Neuronal stem cell (in vitro differentiated cells): ENCODE results near the gene SPRED1.

Experiments used
- DNase-seq: peaks from one replicate; pipeline ENCODE4 v3.0.0-alpha.2; 2013; ENCODE audit warnings: low spot score
- H2AFZ ChIP-seq: one replicate; pipeline ENCODE4 v1.6.1; 2013; ENCODE audit warnings: mild to moderate bottlenecking, low read length, inconsistent platforms
- H2AK5ac ChIP-seq: 2 replicates; pipeline ENCODE4 v1.6.1; 2013; ENCODE audit warnings: low read depth, mild to moderate bottlenecking, inconsistent platforms, low read length, moderate library complexity, mixed read lengths
- H2BK120ac ChIP-seq: 2 replicates; pipeline ENCODE4 v1.6.1; 2013; ENCODE audit warnings: low read depth, mild to moderate bottlenecking, inconsistent platforms, low read length, moderate library complexity, mixed read lengths
- H2BK12ac ChIP-seq: one replicate; pipeline ENCODE4 v1.6.1; 2013; ENCODE audit warnings: low read length, inconsistent platforms
- H2BK15ac ChIP-seq: 2 replicates; pipeline ENCODE4 v1.6.1; 2013; ENCODE audit warnings: mild to moderate bottlenecking, low read length, inconsistent platforms, mixed read lengths
- H2BK5ac ChIP-seq: one replicate; pipeline ENCODE4 v1.6.1; 2013; ENCODE audit warnings: inconsistent platforms, mild to moderate bottlenecking, low read length, moderate library complexity
- H3K14ac ChIP-seq: one replicate; pipeline ENCODE4 v1.6.1; 2013; ENCODE audit warnings: low read length, inconsistent platforms
- H3K18ac ChIP-seq: 2 replicates; pipeline ENCODE4 v1.6.1; 2013; ENCODE audit warnings: low read length, inconsistent platforms
- H3K23ac ChIP-seq: 2 replicates; pipeline ENCODE4 v1.6.1; 2013; ENCODE audit warnings: low read depth, mild to moderate bottlenecking, mixed read lengths, low read length, inconsistent platforms; ENCODE audit not compliant: poor library complexity
- H3K27ac ChIP-seq: replicated peaks from 3 replicates; pipeline ENCODE4 v1.5.1; 2013; ENCODE audit warnings: low read length, inconsistent platforms
- H3K27me3 ChIP-seq, 3 experiments: 2 replicates each; pipeline ENCODE4 v1.6.1; 2013; ENCODE audit warnings: low read length in 3 of 3, mild to moderate bottlenecking in 2 of 3, inconsistent platforms in 1 of 3, low read depth in 1 of 3, mixed read lengths in 1 of 3, moderate library complexity in 1 of 3; ENCODE audit not compliant: control insufficient read depth in 3 of 3, insufficient read depth in 3 of 3
- H3K36me3 ChIP-seq, 2 donors: replicated peaks in 1 of 2; 2 replicates each; pipeline ENCODE4 v1.6.1; 2013; ENCODE audit warnings: low read length in 2 of 2; ENCODE audit not compliant: control insufficient read depth in 2 of 2, insufficient read depth in 2 of 2
- H3K4ac ChIP-seq: 2 replicates; pipeline ENCODE4 v1.6.1; 2013; ENCODE audit warnings: inconsistent platforms, mild to moderate bottlenecking, low read length, moderate library complexity
- H3K4me1 ChIP-seq, 2 donors: 1 replicate in 1 of 2; 2 replicates in 1 of 2; pipeline ENCODE4 v1.6.1; 2013; ENCODE audit warnings: low read length in 2 of 2, low read depth in 1 of 2; ENCODE audit not compliant: control insufficient read depth in 2 of 2, insufficient read depth in 1 of 2
- H3K4me2 ChIP-seq: one replicate; pipeline ENCODE4 v1.6.1; 2013; ENCODE audit warnings: mild to moderate bottlenecking, low read length, inconsistent platforms; ENCODE audit not compliant: insufficient read depth, poor library complexity, severe bottlenecking
- H3K4me3 ChIP-seq, 2 donors: 2 replicates each; pipeline ENCODE4 v1.5.1; 2013; ENCODE audit warnings: low read length in 2 of 2, mild to moderate bottlenecking in 2 of 2, inconsistent platforms in 1 of 2, moderate library complexity in 1 of 2
- H3K79me1 ChIP-seq: one replicate; pipeline ENCODE4 v1.6.1; 2013; ENCODE audit warnings: low read depth, mild to moderate bottlenecking, inconsistent platforms, low read length, moderate library complexity
- H3K9ac ChIP-seq: one replicate; pipeline ENCODE4 v1.6.1; 2013; ENCODE audit warnings: mild to moderate bottlenecking, low read depth, low read length, inconsistent platforms; ENCODE audit not compliant: poor library complexity
- H3K9me3 ChIP-seq, 2 donors: replicated peaks in 1 of 2; 2 replicates each; pipeline versions ENCODE3 to v1.6.1; 2013; ENCODE audit warnings: low read length in 2 of 2, mild to moderate bottlenecking in 2 of 2, inconsistent platforms in 1 of 2, low read depth in 1 of 2, mixed read lengths in 1 of 2, moderate library complexity in 1 of 2; ENCODE audit not compliant: control insufficient read depth in 2 of 2, insufficient read depth in 1 of 2
- H4K8ac ChIP-seq: one replicate; pipeline ENCODE4 v1.6.1; 2013; ENCODE audit warnings: low read depth, mild to moderate bottlenecking, inconsistent platforms, low read length, moderate library complexity
- H4K91ac ChIP-seq: one replicate; pipeline ENCODE4 v1.6.1; 2013; ENCODE audit warnings: low read length, low read depth, mild to moderate bottlenecking, inconsistent platforms; ENCODE audit not compliant: poor library complexity
- WGBS, 2 donors: extraction: QIAGEN DNeasy Blood & Tissue Kit; methylation state at CpG; one replicate each; pipeline ENCODE4 v1.1.7; 2013; ENCODE audit warnings: missing lambda C conversion rate in 2 of 2, mixed read lengths in 1 of 2; ENCODE audit not compliant: insufficient read length in 2 of 2, insufficient replicate concordance in 1 of 2; ENCODE audit errors: extremely low coverage in 2 of 2; 5-methylcytosine and 5-hydroxymethylcytosine counted together

SPRED1 gene

DNA sequence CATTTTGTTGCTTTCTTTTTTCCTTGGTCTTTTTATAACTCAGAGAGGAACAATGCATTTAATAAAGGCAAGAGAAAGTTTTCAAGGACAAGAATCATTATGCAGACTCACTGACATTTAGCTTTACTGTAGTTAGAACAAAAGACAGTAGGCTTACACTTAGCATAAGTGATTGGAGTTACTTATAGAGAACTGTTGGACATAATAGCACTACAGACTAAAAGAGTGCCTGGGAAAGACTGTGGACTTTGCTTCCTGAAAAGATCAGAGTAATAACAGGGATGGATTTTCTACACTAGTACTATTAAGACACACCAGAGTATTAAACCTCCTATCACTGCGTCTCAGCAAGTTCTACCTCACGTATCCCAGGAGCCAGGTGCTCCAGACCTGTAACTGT is 39.3 kb upstream of the SPRED1 start:
- no peak overlapping the region for H2AFZ ChIP-seq
- no CpG with 5 or more reads among the region's 2 CpGs for WGBS, 2 donors
- H3K27ac ChIP-seq, result no peak overlapping the region
- no peak overlapping the region for H3K18ac ChIP-seq
- H4K8ac ChIP-seq, result no peak overlapping the region
- H3K4me2 ChIP-seq, result no peak overlapping the region
- no peaks in the 10 kb centered on the region for H3K4me1 ChIP-seq
- H3K4me3 ChIP-seq, result no peak overlapping the region
- no peaks in the 10 kb centered on the region for H3K79me1 ChIP-seq
- H3K14ac ChIP-seq, result no peak overlapping the region
- H2BK5ac ChIP-seq, result no peak overlapping the region
- H2BK12ac ChIP-seq, result no peak overlapping the region
- no peak overlapping the region for H4K91ac ChIP-seq
- no peaks in the 10 kb centered on the region for H3K27me3 ChIP-seq
- H3K9me3 ChIP-seq, result no peaks in the 10 kb centered on the region
- no peak overlapping the region for H2AK5ac ChIP-seq
- no peaks in the 10 kb centered on the region for H3K36me3 ChIP-seq
- no peak overlapping the region for H2BK120ac ChIP-seq
- no peak overlapping the region for H3K9ac ChIP-seq
- H3K23ac ChIP-seq, result no peak overlapping the region
- H2BK15ac ChIP-seq, result no peak overlapping the region
- H3K4ac ChIP-seq, result no peak overlapping the region
- DNase-seq, result no peak

DNA sequence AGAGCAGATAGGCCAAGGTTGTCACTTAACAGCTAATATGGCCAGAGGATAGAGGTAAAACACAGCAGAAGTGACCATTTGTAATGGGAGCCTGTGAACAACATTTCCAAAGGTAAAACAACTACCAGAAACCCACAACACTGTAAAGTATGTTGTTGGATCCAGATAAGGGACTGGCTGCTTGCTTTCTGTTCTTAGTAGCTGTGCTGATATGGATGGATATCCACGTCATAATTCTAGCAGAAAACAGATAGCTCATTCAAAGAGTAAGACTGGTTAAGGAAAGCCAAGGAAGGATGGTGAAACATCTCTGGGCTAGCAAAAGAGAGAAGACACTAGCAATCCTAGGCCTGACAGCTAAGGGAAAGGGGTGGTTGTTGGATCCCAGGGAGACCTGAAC is 36.9 kb upstream of the SPRED1 start:
- Histone ChIP-seq H3K4ac (no peak overlapping the region), H3K36me3 (no peaks in the 10 kb centered on the region), H3K9me3 (no peaks in the 10 kb centered on the region), H3K14ac (no peak overlapping the region), H3K23ac (no peak overlapping the region), H3K9ac (no peak overlapping the region), H2BK120ac (no peak overlapping the region), H3K4me1 (no peaks in the 10 kb centered on the region), H4K91ac (no peak overlapping the region), H3K27ac (no peak overlapping the region), H3K4me2 (no peak overlapping the region), H2AFZ (peak overlapping the region; percentile 13), H3K27me3 (no peaks in the 10 kb centered on the region), H2AK5ac (no peak overlapping the region), H3K79me1 (no peaks in the 10 kb centered on the region), H2BK15ac (no peak overlapping the region), H2BK12ac (no peak overlapping the region), H3K18ac (no peak overlapping the region), H3K4me3 (no peak overlapping the region), H2BK5ac (no peak overlapping the region), H4K8ac (no peak overlapping the region)
- no CpG with 5 or more reads among the region's 1 CpG for WGBS, 2 donors
- no peak for DNase-seq

DNA sequence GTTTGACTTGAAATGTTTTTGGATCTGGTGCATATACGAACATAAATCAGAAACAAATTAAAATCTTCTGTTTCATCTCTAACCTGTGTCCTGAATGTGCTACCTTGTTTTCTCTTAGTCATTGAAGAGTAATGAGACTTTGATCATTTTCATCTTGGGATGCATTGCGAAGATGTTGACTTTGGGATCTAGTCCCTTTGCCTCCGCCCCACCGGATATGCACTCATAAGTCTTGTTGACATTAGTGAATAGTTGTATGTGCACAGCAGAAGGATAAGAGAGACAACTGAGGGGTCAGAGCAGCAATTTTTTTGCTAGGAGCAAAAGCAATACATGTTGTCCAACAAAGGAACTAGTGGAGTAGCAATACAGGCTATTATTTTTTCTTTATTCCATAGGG is 35.9 kb upstream of the SPRED1 start:
- WGBS, 2 donors, result no CpG with 5 or more reads among the region's 4 CpGs
- H2BK12ac ChIP-seq, result no peak overlapping the region
- DNase-seq, result no peak
- no peak overlapping the region for H2BK15ac ChIP-seq
- H3K9me3 ChIP-seq, result no peaks in the 10 kb centered on the region
- H3K23ac ChIP-seq, result no peak overlapping the region
- H3K36me3 ChIP-seq, result no peaks in the 10 kb centered on the region
- no peaks in the 10 kb centered on the region for H3K4me1 ChIP-seq
- no peaks in the 10 kb centered on the region for H3K79me1 ChIP-seq
- H2AK5ac ChIP-seq, result no peak overlapping the region
- H4K91ac ChIP-seq, result no peak overlapping the region
- H3K27me3 ChIP-seq, result no peaks in the 10 kb centered on the region
- no peak overlapping the region for H3K9ac ChIP-seq
- no peak overlapping the region for H3K27ac ChIP-seq
- no peak overlapping the region for H2BK120ac ChIP-seq
- H3K4me3 ChIP-seq, result no peak overlapping the region
- H4K8ac ChIP-seq, result no peak overlapping the region
- no peak overlapping the region for H2BK5ac ChIP-seq
- H3K14ac ChIP-seq, result no peak overlapping the region
- H3K4me2 ChIP-seq, result no peak overlapping the region
- H3K18ac ChIP-seq, result no peak overlapping the region
- H3K4ac ChIP-seq, result no peak overlapping the region
- H2AFZ ChIP-seq, result no peak overlapping the region

DNA sequence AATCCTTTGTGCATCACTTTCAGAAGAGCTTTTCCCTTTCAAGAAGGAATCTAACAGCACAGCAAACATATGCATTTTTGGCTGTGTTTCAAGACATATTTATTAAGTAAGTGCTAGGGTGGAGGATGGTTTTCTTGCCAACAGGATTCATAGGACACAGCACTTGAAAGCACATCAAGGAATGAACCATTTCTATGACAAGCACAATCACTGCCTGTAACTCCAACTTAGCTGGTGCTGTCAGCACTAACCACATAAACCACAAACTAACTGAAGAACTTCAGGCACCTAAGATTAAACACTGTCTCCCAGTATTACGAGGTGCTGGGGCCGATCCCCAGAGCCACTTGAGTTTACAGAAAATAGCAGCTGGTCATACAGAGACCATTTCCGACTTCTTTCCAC is 35.4 kb upstream of the SPRED1 start:
- no peaks in the 10 kb centered on the region for H3K79me1 ChIP-seq
- DNase-seq, result no peak
- H2BK120ac ChIP-seq, result no peak overlapping the region
- H4K8ac ChIP-seq, result no peak overlapping the region
- no CpG with 5 or more reads among the region's 3 CpGs for WGBS, 2 donors
- H2BK5ac ChIP-seq, result no peak overlapping the region
- no peaks in the 10 kb centered on the region for H3K4me1 ChIP-seq
- H2BK12ac ChIP-seq, result no peak overlapping the region
- no peak overlapping the region for H2AK5ac ChIP-seq
- H3K18ac ChIP-seq, result no peak overlapping the region
- H3K23ac ChIP-seq, result no peak overlapping the region
- H3K36me3 ChIP-seq, result no peaks in the 10 kb centered on the region
- no peaks in the 10 kb centered on the region for H3K27me3 ChIP-seq
- H3K4me3 ChIP-seq, result no peak overlapping the region
- no peaks in the 10 kb centered on the region for H3K9me3 ChIP-seq
- no peak overlapping the region for H3K14ac ChIP-seq
- H3K4me2 ChIP-seq, result no peak overlapping the region
- H4K91ac ChIP-seq, result no peak overlapping the region
- peak overlapping the region; percentile 46 for H2AFZ ChIP-seq
- H2BK15ac ChIP-seq, result no peak overlapping the region
- no peak overlapping the region for H3K9ac ChIP-seq
- H3K4ac ChIP-seq, result no peak overlapping the region
- no peak overlapping the region for H3K27ac ChIP-seq
